GM21825 (cell line): ENCODE data around the gene USP31.
"Not testable (repeated sequence)": the region's sequence is repeated elsewhere in the genome, so short reads cannot be mapped to it uniquely, and the experiment has no call there.

Experiments
- ATAC-seq: cut with Tn5 transposase; IDR thresholded peaks from one replicate; pipeline ENCODE4 v1.9.1; 2021; ENCODE audit warnings: mild to moderate bottlenecking, moderate library complexity; ENCODE audit not compliant: unreplicated experiment

Gene USP31

DNA sequence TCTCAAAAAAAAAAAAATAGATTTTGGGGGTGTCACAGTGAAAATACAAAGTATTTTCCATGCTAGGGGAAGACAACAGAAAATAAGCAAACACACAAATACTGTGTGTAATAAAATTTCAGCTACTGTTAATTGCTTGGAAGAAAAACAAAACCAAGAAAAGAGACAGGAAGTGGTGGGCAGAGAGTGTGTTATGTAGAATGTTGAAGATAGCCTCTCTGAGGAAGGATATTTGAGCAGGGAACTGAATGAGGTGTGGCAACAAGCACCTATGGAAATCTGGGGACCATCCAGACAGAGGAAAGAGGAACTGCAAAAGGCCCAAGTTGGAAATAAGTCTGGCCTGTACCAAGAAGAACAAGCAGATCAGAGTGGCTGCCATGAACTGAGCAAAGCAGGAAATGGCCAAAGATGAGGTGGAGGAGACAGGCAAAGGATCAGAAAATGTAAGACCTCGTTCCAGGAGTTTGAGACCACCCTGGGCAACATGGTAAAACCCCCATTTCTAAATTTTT is 7.8 kb upstream of the USP31 start:
- no peak for ATAC-seq

DNA sequence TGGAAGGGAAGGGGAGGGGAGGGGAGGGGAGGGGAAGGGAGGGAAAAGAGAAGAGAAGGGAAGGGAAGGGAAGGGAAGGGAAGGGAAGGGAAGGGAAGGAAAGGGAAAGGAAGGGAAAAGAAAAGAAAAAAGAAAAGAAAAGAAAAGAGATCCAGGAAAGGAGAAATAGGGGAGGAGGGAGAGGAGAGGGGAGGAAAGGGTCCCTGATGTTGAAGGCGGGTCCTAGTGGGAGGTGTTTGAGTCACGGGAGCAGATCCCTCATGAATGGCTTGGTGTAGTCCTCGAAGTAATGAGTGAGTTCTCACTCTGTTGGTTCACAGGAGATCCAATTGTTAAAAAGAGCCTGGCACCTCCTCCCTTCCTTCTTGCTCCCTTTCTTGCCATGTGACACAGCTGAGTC is 6.9 kb upstream of the USP31 start:
- no peak for ATAC-seq

DNA sequence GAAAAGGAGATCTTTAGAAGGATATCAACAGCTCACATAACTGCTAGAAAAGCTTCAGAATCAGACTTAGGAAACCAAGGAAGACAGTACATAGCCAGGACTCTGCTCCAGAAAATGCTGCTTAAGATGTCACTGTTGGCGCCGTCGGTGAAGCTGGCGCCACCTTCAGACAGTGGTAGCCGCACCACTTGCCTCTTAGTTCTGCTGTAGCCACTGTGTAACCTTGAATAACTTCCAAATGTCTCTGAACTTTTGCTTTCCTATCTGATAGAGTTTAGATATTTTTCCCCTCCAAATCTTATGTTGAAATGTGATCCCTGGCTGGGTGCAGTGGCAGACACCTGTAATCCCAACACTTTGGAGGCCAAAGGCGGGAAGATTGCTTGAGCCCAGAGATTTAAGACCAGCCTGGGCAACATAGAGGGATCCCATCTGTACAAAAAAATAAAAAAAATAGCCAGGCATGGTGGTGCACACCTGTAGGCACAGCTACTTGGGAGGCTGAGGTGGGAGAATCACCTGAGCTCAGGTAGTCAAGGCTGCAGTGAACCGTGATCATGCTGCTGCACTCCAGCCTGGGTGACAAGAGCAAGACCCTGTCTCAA is 6.3 kb upstream of the USP31 start:
- ATAC-seq: no peak

DNA sequence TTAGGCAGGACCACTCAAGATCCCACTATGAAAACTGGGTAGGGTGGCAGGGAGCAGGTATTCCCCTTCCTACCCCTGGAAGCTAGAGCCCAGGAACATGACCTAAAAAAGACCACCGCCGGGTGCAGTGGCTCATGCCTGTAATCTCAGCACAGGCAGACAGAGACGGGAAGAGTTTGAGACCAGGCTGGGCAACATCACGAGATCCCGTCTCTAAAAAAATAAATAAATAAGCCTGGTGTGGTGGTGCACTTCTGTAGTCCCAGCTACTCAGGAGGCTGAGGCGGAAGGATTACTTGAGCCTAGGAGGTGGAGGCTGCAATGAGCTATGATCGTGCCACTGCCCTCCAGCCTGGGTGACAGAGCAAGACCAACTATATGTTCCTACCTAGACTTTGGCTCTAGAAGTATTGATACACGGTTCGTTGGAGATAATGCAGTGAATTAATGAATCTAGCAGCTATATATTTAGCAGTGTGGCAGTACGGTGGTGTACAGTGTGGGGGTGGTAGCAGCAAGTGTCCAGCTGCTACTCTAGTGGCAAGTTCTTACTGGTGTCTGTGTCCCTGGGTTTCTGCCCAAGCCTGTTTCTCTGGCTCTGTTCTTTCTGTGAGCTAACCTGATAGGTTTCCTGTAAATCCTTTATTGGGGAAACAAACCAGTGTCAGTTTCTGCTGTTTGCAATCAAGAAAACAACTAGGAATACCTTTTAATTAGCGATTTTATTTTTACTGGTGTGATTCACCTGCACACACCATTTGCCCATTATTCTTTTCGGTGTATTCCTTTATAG is 3.3 kb upstream of the USP31 start:
- no peak for ATAC-seq

DNA sequence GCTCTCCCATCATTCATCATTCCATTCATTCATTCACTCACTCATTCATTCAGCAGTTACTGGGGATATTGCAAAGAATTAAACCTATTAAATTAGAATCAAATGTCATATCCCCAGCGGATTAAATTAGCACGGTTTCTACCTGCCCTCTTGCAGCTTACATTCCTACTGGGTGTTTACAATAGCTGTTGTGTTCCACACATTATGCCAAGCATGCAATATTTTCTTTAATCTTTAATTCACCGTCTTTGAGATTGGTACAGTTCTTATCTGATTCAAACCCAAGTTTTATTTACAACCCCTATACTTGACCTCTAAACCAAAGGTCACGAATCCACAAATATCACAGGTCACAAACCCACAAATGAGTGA is 727 bp upstream of the USP31 start:
- no peak for ATAC-seq

DNA sequence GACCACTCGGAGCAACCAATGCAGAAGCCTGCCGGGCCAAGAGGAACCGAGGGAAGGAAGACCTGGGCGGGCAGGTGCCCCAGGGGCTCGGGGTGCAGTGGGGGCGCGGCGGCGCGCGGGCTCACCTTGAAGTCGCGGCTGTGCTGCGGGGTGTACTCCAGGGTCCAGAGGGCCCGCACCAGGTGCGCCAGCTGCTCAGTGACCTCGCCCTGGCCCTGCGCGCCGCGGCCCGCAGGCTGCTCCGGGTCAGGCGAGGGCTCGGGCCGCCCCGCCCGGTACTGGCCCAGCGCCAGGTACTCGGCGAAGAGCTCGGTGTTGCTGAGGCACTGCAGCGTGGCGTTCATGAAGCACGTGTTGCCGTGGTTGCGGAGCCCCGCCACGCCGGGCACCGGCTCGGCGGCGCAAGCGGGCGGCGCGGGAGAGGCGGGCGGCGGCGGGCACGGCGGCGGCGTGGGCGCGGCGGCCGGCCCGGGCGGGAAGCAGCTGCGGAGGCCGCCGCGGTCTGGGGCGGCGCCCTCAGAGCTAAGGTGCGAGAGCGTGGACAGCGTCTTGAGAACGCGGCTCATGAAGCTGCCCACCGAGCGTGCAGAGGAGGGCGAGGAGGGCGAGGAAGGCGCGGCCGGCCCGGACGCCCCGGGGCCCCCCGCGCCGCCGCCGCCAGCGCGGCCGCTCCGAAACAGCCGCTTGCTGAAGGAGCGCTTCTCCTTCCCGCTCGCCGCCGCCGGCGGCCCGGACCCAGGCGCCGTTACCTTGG is 562 bp downstream of the USP31 start:
- peak; percentile 30 for ATAC-seq

DNA sequence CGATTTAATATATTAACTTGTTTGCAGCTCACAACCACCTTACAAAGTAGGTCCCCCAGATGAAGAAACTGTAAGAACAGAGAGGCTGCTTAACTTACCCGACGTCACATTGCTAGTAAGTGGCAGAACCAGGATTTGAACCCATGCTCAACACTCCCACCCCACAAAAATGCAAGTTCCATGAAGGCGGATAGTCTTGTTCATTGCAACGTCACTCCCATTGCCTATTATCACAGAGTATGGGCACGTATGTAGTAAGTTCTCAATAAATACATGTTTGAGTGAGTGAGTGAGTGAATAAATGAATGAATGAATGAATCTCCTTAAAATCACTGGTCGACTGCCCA is 1.1 kb downstream of the USP31 start:
- no peak for ATAC-seq

DNA sequence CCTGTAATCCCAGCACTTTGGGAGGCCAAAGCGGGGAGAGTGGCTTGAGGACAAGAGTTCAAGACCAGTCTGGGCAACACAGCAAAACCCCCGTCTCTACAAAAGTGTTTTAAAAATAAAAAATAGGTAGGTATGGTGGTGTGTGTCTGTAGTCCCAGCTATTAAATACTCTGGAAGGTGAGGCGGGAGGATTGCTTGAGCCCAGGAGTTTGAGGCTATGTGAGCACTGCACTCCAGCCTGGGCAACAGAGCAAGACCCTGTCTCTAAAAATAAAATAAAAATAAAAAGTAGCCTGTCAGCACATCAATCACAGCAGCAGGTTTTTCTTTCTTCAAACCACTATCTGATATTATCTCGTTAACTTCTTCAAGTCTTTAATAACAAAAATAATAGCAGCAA is 1.6 kb downstream of the USP31 start:
- ATAC-seq: no peak

DNA sequence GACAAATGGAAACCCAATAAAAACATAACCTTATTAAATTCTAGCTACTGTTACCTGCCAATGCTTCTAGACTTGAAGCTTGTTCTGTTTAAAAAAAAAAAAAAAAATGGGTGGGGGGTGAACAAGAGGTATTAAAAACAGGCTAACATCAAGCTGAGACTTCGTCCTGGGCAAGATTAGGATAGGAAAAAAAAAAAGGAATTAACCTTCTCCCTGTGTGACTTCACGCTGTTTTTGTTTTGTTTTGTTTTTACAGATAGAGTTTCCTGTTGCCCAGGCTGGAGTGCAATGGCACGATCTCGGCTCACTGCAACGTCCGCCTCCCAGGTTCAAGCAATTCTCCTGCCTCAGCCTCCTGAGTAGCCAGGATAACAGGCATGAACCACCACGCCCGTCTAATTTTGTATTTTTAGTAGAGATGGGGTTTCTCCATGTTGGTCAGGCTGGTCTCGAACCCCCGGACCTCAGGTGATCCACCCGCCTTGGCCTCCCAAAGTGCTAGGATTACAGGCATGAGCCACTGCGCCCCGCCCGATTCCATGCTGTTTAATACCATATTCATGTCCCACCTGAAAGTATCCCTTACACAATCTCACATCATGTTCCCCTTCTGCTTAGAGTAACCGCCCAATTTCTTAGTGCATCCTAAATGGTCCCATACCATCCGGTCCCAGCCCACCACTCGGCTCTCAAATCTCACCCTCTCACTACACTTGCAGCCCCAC is 2.2 kb downstream of the USP31 start:
- ATAC-seq: no peak

DNA sequence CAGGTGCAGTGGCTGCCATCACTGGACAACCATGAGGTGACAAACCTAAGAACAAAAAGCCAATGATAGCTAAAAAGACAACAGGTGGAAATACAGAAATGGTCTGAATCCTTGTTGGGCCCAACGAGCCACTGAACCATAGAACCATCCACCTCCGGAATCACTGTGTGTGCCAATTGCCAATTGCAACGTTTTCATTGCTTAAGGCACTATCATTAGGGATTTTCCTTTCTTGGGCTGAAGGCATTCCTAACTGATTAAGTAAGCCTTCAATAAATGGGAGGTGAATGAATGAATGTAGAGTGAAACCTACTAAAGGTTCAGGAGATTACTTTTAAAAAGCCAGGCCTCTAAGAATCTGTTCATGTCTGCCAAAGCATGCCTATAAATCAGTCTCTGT is 3.6 kb downstream of the USP31 start:
- ATAC-seq: no peak

DNA sequence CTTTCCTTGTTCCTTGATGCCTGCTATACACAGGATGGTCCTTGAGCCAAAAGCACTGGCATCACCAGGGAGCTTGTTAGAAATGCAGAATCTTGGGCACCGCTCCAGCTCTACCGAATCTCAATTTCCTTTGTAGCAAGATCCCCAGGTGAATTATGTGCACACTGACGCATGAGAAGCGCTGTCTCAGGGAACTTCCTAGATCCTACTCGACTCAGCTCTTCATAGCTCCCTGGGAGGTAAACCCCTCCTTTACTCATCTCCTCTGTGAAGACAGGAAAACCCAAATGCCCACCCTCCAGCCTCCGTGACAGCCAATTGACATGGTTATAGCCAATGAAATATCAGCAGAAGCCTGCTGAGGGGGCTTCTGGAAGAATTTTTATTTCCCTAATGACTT is 4.1 kb downstream of the USP31 start:
- no peak for ATAC-seq

DNA sequence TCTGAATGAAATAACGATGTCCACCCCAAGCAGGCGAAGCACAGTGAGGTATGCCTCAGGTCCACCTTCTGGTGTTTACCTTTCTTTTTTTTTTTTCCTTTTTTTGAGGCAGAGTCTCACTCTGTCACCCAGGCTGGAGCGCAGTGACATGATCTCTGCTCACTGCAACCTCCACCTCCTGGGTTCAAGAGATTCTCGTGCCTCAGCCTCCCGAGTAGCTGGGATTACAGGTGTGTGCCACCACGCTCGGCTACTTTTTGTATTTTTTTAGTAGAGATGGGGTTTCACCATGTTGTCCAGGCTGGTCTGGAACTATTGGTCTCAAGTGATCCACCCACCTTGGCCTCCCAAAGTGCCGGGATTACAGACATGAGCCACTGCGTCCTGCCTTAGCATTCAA is 4.9 kb downstream of the USP31 start:
- ATAC-seq: not testable (repeated sequence)

DNA sequence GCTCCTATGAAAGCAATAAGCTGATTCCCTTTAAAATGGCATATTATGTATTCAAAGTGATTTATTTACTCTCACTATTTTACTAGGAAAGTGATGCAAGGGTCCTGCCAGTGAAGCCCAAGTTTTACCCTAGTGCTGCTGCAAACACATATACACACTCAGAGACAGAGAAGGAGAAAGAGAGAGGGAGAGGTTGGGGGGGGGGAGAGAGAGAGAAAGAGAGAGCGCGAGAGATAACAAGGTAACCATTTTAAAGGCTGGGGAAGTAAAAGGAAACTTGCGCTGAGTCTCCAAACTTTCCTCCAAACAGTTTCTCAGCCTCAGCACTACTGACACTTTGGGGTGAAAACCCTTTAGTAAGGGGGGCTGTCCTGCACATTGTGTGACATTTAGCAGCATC is 5.9 kb downstream of the USP31 start:
- no peak for ATAC-seq

DNA sequence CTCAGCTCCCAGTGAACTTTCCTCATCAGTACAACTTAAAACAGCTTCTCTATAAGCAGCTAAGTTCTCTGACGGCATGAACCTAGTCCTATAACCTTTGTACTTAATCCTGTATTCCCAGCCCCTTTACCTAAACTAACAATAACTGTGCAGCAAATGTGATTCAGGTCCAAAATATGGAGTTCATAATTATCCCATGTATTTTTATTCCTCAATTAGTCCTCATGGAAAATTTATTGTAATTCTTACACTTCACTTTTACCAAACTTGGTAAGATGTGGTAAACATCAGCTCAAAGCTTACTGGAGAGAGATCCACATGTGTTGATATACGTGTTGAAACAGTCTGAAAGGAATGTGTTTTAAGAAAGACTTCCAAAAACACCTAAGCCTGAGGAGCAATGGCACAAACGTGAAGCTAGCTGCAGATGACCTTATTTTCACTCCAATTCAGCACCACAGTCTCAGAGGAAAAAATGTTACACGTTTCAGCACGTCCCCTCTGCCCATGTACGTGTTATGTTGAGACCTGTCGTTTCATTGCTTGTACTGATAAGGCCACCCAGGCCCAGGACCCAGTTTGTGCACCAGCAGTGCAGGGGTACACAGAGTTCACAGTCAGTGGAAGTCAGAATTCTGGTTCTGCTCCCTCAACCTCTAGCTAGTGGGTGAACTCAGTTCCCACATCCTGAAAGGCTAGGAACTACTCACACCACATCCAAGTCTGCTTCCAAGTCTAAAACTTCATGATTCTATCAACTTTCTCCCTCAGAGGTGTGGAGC is 7.1 kb downstream of the USP31 start:
- ATAC-seq: no peak

DNA sequence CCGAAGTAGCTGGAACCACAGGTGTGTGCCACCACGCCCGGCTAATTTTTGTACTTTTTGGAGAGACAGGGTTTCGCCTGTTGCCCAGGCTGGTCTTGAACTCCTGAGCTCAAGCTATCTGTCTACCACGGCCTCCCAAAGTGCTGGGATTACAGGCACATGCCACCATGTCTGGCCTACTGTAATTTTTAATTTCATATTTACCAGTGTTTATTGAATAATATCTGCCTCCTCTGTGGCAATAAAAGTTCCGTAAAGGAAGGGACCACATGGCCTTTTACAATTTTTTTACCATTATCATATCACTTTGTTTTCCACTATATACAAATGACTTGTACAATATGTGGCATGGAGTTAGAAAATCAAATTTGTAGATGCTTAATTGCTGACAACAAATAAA is 7.8 kb downstream of the USP31 start:
- no peak for ATAC-seq

DNA sequence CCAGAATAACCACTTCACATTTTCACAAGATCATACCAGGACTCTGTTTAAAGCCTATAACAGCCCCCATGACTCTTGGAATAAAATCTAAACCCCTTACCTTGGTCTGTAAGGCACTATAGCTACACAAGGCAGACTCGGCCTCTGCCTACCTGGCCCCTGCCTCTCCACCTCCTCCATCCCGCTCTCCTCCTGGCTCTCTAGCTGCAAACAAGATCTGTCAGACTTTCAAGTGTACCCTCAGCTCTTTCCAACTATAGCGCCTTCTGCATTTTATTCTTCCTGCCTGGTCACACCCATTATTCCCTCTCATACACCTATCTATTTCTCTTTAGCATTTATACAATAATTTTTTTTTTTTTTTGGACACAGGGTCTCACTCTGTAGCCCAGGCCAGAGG is 8.2 kb downstream of the USP31 start:
- ATAC-seq: no peak

DNA sequence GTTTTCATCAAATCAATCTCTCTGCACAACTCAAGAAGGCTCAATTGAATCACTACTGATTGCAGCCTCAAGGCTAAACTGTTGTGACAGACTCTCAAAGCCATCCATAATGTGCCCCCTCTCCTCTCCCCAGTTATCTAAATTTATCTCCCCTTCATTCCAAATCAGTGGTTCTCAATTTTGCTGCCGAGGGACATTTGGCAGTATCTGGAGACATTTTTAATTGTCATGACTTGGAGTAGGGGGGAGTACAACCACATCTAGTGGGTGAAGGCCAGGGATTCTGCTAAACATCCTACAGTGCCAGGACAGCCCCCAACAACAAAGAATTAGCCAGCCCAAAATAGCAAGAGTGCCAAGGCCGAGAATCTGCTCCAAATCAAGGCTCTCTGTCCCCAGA is 9.1 kb downstream of the USP31 start:
- no peak for ATAC-seq

DNA sequence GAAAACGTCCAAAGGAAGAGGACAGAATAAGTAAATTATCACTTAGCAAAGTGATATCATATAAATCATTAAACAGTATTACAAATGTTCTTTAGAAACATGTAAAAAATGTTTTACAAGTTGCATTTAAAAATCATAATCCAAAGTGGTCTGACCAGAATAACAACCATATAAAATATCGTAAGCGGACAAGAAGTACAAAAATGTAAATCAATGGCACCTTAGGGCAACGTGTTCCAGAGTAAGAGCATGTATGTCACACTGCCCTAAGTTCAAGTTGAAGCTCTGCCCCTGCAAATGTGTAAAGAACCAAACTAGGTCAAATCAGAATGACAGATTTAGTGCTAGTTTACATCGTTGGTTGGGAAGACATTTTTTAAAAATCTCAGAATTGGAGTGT is 11.4 kb downstream of the USP31 start:
- no peak for ATAC-seq

DNA sequence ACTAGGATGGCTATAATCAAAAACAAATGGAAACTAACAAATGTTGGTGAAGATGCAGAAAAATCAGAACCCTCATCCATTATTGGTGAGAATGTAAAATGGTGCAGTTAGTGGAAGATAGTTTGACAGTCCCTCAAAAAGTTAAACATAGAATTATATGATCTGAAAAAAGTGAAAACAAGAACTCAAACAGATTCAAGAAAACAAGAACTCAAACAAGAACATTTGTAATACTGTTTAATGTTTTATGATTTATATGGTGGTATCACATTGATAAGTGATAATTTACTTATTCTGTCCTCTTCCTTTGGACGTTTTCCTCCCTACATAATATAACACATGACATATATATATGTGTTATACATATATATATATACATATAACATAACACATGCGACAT is 12.0 kb downstream of the USP31 start:
- no peak for ATAC-seq

DNA sequence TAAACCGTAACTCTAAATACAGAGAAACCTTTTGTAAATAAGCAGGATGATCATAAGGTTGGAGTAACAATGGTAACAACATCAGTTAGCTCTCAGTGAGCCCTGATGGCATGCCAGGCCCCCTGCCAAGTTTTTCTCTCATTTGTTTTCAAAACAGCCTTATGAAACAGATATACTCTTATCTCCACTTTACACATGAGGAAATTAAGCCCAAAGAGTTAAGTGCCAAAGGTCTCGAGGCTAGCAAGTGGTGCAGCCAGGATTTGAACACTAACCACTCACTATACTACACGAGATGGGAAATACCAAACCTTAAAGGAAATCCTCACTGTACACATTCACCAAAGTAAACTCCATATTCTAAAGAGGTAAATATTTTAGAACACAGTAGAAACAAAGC is 15.0 kb downstream of the USP31 start:
- ATAC-seq: no peak
